ENCODE measurements around the gene TAB2.
A peak's percentile ranks its signal among the peaks of the same experiment; 100 is the strongest.

TAB2 gene

GRCh38 chr6:149451376-149452036, 134.0 kb downstream of the TAB2 start:
- Histone ChIP-seq H3K36me3 (replicated peaks) (no peaks in the 10 kb centered on the region), H3K27me3 (replicated peaks) (no peaks in the 10 kb centered on the region), H3K27ac (no peak overlapping the region), H3K4me3 (ENCODE audit: low read depth, low read length) (peak overlapping the region; percentile 46)
- no peak for TF ChIP-seq CTCF (IDR thresholded peaks at IDR 0.05; ENCODE audit: low read depth, low read length, missing control alignments)
- in situ Hi-C loops (cut with HindIII; ENCODE audit: low pct_ligation_motif_present, low sequenced_read_pairs): no loop called here
- no peak for DNase-seq

DNA sequence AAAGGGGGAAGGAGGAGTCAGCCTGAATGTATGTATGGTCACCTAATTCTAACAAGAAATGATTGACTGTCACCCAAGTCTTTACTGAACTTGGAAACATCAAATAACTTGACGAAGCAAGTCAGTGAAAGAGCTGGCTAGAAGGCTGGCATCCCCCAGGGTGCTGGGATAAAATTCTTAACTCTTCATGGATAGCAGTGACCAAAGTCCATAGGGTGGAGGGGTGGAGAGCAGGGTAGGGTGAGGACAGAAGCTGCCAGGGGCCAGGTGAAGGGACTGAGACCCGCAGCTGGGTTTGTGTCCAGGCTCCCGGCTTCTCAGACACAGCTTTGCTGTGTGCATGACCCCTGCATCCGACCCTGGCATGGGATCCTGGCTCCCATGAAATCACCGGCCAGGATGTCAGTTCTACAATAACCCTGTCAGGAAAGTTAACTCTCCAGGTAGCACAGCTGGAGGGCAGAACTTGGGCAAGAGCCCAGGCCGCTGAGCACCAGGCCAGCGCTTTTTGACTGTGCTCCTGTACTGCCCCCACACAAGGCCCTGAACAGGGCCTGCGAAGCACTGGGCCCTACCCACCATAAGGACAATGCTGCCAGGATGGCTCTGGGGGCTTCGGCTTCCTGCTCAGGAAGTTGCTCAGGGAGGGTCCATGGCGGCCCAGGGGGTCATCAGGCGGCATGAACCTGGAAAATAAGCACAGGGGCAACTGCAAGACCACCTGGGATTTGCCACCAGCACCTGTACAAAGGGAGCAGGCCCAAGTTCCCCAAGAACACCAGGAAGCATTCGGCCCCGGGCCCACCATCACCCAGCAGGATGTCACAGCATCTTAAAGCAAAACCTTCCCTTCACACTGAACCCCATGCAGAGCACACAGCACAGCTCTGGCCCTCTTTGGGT, 134.8 kb downstream of the TAB2 start:
- TF ChIP-seq CTCF (IDR thresholded peaks at IDR 0.05; ENCODE audit: low read depth, low read length, missing control alignments): no peak
- Histone ChIP-seq H3K36me3 (replicated peaks) (no peaks in the 10 kb centered on the region), H3K27ac (no peak overlapping the region), H3K4me3 (ENCODE audit: low read depth, low read length) (no peak overlapping the region), H3K27me3 (replicated peaks) (no peaks in the 10 kb centered on the region)
- no peak for DNase-seq
- in situ Hi-C loops (cut with HindIII; ENCODE audit: low pct_ligation_motif_present, low sequenced_read_pairs): no loop called here

DNA sequence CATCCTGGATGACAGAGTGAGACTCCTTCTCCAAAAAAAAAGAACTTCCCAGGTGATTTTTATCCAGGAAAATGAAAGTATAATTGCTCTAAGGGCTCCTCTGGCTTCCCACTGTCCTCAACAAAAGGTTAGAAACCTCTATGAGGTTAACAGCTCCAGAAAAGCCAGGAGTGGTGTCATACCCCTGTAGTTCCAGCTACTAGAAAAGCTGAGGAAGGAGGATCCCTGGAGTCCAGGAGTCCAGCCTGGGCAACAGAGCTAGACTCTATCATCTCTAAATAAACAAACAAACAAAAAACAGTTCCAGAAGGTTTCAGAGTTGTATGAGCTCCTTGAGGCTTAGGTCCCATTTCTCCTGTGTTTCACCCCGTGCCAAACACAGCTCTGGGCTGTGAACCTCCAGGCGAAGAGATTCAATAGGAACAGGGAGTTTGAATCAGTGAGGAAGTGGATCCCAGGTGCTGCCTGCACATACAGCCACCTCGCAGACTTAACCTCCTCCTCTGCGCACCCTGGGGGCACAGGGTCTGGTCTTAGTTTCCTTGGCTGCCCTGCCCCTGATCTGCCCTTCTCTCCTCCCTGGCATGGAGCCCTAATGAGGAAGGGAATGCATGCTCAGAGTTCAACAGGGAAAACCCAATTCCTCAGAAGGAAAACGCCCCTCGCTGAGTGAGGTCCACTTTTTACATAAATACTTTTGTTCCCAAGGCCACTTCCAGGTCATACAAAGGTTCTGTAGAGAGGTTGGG, 136.3 kb downstream of the TAB2 start:
- no peaks in the 10 kb centered on the region for H3K36me3 ChIP-seq (replicated peaks)

GRCh38 chr6:149454346-149454848, 136.9 kb downstream of the TAB2 start:
- peak; percentile 66 for DNase-seq
- H3K4me3 ChIP-seq (ENCODE audit: low read depth, low read length): no peak overlapping the region

More for the DNA sequence above, 136.3 kb downstream of the TAB2 start:
- DNase-seq: no peak
- in situ Hi-C loops (cut with HindIII; ENCODE audit: low pct_ligation_motif_present, low sequenced_read_pairs): no loop called here
- Histone ChIP-seq H3K4me3 (ENCODE audit: low read depth, low read length) (no peak overlapping the region), H3K27me3 (replicated peaks) (no peaks in the 10 kb centered on the region), H3K27ac (no peak overlapping the region)
- no peak for TF ChIP-seq CTCF (IDR thresholded peaks at IDR 0.05; ENCODE audit: low read depth, low read length, missing control alignments)

More at GRCh38 chr6:149454346-149454848, 136.9 kb downstream of the TAB2 start:
- in situ Hi-C loops (cut with HindIII; ENCODE audit: low pct_ligation_motif_present, low sequenced_read_pairs): no loop called here
- TF ChIP-seq CTCF (IDR thresholded peaks at IDR 0.05; ENCODE audit: low read depth, low read length, missing control alignments): no peak
- no peaks in the 10 kb centered on the region for H3K27me3 ChIP-seq (replicated peaks)
- no peak overlapping the region for H3K27ac ChIP-seq
- H3K36me3 ChIP-seq (replicated peaks): no peaks in the 10 kb centered on the region
